T-helper 9 cell (primary cell): ENCODE data around the gene INPPL1.

Source experiments
- DNase-seq: peaks from one replicate; pipeline ENCODE4 v3.0.0-alpha.2; 2020

INPPL1 gene

DNA sequence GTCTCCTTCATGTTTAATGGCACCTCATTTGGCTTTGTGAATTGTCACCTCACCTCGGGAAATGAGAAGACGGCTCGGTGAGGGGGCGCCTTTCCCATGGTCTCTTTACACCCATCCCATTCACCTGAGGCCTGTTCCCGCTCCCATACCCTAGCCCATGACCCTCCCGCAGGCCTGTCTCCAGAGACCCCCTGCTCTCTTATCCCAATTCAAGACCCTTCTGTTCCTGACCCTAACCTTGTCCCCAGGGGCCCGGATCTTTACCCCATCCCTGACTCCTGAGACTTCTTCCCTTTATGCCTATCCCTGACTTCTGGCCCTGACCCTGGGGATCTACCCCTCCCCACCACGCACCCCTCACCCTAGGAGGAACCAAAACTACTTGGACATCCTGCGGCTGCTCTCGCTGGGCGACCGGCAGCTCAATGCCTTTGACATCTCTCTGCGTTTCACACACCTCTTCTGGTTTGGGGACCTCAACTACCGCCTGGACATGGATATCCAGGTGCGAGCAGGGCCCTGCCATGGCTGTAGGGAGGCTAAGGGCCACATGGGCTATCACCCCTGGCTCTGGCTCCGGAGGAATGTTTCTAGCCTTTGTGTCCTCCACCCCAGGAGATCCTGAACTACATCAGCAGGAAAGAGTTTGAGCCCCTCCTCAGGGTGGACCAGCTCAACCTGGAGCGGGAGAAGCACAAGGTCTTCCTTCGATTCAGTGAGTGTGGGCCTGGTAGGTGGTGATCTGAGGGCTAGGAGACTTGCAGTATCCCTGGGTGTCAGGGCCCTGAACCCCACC lies 7.9 kb downstream of the INPPL1 start:
- no peak for DNase-seq

DNA sequence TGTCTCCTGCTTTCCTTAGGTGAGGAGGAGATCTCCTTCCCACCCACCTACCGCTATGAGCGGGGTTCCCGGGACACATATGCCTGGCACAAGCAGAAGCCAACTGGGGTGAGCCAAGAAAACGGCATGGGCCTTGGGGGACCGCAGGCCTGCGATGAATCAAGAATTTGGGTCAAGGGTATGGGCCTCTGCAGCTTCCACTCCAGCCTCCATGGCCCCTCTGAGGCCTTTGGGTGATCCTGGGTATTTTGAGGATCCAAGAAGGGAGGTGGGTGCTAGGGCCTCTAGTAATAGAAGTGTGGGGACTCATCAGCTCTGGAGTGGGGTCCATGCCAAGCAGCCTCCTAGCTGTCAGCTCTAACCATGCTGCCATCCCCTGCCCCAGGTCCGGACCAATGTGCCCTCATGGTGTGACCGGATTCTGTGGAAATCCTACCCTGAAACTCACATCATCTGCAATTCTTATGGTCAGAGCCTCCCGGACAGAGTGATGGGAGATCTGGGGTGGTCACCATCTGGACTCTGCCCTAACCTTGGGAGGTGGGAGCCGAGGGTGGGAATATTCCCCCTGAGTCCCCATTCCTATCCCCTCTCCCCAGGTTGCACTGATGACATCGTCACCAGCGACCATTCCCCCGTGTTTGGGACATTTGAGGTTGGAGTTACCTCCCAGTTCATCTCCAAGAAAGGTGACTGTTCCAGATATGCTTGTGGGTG lies 8.6 kb downstream of the INPPL1 start:
- DNase-seq = no peak

DNA sequence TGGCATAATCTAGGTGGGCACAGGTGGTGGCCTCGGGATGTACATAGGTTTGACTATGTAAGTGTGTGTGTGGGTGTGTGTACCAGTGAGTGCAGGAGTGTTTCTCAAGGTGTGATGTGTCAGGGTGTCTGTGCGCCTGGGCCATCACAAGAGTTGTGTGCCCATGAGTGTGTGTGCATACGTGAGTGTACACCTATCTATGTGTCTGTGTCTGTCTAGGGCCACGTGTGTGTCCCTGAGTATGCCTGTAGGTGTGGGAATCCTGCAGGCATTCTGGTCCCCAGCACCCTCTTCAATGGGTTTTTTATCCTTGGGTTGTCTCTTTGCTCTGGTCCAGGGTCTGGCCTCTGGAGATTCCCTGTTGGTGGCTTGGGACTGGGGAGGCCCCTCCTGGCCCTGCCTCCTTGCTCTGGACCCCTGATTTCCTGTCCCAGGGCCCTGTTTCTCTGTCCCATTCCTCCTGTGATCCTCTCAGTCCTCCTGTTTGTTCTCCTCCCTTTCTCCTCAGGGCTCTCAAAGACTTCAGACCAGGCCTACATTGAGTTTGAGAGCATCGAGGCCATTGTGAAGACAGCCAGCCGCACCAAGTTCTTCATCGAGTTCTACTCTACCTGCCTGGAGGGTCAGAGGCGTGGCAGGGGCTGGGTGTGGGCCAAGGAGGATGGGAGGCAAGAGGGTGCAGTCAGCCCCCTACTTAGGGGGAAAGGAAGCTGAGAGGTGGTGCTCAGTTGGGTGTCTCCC lies 9.4 kb downstream of the INPPL1 start:
- DNase-seq = no peak

DNA sequence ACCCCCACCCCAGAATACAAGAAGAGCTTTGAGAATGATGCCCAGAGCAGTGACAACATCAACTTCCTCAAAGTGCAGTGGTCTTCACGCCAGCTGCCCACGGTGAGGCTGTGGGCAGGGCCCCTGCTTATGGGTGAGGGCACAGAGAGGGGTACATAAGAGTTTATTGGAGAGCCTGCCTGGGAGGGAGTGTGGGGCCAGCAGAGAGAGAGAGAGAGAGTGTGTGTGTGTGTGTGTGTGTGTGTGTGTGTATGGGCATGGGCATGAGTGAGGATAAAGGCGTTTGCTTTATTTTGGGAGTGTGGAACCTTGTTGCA lies 9.9 kb downstream of the INPPL1 start:
- DNase-seq = no peak

DNA sequence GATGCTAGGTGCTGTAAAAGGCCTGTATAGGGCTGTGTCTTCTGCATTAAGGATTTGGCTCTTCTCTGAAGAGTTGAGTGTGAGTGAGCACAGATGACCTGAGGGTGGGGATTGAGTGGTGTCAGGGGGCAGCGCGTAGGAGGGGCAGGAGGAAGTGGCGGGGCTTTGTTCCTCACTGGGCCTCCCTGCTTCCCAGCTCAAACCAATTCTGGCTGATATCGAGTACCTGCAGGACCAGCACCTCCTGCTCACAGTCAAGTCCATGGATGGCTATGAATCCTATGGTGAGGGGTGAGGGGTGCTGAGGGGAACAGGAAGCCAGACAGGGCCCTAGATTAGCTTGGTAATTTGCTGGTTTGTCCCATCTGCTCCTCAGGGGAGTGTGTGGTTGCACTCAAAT lies 10.4 kb downstream of the INPPL1 start:
- no peak for DNase-seq

DNA sequence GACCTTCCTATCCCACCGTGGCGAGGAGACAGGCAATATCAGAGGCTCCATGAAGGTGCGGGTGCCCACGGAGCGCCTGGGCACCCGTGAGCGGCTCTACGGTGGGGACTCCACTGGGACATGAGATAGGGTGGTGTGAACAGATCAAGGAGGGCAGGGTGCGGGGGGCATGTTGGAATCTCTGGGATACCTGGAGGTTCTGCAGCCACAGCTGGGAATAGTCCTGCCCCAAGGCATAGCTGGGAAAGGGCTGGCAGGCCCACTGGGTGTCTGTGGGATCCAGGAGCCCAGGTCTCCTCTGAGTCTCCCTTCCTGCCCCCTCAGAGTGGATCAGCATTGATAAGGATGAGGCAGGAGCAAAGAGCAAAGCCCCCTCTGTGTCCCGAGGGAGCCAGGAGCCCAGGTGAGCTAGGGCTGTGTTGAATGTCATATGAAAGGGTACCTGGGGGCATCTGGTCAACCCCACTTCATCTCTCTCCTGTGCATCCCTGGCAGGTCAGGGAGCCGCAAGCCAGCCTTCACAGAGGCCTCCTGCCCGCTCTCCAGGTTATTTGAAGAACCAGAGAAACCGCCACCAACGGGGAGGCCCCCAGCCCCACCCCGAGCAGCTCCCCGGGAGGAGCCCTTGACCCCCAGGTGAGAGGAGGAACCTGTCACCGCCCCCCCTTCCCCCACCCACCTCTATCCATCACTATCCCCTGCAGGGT lies 10.9 kb downstream of the INPPL1 start:
- DNase-seq = no peak

DNA sequence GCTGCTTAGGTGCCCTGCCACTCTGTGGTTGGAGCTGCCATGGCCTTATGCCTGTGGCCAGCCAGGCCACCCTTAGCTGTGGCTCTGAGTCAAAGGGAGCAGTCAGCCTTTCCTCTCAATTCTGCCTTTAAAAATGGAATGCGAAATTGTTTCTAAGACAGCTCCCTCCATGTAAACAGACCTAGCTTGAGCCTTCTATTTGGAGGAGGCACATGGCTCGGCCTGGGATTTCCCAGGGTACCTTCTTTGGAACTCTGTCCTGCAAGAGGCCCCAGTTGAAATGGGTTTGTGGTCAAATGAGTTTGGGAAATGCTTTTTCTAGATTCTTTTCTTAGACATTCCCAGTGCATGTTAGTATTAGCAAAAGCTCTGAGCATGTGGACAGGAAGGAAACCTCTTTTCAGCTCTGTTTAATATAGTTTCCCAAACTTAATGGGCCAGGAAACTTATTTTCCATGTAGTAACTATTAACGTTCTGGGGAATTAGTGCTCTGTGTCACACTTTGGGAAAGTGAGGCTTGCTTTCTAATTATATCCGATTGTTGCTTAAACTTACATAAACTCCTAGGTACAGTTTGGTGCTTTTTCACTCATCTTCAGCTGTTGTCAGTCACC lies 11.6 kb downstream of the INPPL1 start:
- no peak for DNase-seq

DNA sequence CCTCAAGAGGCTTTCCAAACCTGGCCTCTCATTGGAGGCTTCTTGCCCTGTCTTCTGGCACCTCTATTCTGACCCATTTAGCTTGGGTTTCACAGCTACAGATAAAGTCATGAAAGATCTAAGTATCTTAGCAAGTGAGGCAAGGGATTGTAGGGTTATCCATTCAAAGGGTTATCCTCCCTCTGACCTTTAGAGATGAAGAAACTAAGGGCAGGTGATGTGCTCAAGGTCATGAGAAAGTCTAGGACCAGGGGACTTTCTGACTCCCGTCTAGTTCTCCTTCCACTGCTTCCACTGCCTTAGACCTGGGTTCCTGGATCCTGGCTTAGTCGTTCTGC lies 12.2 kb downstream of the INPPL1 start:
- no peak for DNase-seq

DNA sequence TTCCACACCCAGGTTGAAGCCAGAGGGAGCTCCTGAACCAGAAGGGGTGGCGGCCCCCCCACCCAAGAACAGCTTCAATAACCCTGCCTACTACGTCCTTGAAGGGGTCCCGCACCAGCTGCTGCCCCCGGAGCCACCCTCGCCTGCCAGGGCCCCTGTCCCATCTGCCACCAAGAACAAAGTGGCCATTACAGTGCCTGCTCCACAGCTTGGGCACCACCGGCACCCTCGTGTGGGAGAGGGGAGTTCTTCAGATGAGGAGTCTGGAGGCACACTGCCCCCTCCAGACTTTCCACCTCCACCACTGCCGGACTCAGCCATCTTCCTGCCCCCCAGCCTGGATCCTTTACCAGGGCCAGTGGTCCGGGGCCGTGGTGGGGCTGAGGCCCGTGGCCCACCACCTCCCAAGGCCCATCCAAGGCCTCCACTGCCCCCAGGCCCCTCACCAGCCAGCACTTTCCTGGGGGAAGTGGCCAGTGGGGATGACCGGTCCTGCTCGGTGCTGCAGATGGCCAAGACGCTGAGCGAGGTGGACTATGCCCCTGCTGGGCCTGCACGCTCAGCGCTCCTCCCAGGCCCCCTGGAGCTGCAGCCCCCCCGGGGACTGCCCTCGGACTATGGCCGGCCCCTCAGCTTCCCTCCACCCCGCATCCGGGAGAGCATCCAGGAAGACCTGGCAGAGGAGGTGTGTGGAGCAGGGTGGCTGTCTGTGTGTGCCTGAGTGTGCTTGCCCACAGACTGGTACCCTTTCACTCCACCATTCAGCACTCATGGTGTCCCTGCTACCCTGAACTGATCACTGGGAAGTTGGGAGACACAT lies 12.8 kb downstream of the INPPL1 start:
- no peak for DNase-seq

DNA sequence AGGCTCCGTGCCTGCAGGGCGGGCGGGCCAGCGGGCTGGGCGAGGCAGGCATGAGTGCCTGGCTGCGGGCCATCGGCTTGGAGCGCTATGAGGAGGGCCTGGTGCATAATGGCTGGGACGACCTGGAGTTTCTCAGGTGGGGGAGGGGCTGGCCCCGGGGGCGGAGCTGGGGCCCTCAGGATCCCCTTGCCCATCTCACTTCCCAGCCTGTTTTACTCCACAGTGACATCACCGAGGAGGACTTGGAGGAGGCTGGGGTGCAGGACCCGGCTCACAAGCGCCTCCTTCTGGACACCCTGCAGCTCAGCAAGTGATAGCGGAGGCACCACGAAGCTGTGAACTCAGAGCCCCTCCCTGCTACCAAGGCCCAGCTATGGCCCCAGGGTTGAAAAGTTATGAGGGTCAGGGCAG lies 13.5 kb downstream of the INPPL1 start:
- peak; percentile 35 for DNase-seq

DNA sequence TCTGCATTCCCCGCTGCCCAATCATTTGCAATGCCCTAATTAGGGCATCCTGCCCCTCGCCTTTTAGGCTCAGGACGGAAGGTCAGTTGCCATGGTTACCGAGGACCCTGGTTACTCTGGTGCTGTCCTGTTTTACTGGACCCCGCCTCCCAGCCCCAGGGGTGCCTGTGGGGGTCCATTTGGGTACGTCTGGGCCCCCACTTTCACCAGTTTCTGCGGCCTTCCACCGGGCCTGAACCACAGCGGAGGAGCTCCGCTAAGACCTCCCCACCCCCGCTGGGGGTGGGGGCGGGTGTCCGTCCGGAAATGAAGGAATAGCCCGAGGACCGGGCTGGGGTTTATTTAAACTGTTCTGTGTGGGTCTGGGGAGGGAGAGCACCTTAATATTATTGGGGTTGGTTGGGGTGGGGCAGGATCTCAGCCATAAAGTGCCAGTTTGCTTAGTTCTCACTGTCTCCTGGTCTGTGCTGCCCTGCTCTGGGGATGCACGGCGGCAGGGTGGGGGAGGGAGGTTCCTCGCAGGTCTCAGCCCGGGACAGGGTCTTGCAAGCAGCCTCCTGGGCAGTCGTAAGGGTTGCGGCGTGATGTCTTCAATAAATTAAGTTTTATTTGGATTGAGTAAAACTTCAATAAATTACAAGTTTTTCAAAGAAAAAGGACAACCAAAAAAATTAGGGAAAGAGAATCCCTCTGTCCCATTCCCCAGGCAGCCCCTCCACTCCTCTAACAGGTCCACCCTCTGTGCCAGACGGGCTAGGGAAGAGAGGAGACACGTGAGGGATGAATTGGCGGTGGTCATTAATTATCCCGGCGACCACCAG lies 14.1 kb downstream of the INPPL1 start:
- DNase-seq = no peak

DNA sequence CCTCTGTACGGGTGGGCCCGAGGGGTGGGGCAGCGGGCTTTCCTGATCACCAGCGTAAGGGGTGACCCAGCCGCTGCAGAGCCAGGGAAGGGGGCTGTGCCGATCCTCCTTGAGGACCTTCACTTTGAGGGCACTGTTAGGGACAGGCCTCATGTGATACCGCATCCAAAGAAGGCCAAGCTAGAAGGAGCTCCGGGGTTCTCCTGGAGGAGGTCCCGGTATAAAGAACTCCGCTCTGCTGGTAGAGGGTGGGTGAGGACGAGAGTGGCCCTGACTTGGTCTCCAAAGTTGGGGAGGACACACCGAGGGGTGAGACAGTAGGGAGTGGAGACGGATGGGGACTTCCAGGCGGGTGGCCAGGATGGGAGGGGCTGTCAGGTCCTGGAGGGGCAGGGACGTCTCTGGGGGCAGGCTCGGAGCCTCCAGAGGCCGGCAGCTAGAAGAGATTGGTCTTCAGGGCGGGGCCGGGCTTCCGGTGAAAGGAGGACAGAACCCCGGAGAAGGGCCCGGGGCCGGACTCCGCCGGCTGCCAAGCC lies 14.8 kb downstream of the INPPL1 start:
- no peak for DNase-seq

DNA sequence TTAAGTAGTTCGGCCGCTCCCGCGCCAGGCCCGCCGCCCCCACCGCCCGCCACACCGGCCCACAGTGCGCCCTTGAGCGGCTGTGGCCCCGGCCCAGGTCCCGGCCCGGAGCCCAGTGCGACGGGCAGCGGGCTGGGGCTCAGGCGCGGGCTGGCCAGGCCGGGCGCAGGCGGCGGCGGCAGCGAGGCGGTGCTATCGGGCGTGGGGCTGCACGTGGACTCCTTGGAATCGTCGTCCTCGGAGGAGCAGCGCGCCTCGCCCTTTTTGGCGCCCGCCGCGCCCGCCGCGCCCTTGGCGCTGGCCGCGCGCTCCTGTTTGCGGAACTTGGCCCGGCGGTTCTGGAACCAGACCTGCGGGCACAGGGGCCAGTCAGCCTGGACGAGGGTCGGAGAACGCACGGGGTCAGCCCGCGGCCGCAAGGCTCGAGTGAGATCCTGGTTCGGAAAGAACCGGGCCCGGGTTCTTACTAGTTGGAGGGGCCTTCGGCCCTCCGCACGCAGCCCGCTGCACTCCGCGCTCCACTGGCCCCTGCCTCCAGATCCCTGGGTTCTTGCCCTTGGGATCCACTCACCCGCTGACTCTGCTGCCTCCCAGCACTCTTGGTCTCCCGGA lies 15.4 kb downstream of the INPPL1 start:
- DNase-seq = no peak

DNA sequence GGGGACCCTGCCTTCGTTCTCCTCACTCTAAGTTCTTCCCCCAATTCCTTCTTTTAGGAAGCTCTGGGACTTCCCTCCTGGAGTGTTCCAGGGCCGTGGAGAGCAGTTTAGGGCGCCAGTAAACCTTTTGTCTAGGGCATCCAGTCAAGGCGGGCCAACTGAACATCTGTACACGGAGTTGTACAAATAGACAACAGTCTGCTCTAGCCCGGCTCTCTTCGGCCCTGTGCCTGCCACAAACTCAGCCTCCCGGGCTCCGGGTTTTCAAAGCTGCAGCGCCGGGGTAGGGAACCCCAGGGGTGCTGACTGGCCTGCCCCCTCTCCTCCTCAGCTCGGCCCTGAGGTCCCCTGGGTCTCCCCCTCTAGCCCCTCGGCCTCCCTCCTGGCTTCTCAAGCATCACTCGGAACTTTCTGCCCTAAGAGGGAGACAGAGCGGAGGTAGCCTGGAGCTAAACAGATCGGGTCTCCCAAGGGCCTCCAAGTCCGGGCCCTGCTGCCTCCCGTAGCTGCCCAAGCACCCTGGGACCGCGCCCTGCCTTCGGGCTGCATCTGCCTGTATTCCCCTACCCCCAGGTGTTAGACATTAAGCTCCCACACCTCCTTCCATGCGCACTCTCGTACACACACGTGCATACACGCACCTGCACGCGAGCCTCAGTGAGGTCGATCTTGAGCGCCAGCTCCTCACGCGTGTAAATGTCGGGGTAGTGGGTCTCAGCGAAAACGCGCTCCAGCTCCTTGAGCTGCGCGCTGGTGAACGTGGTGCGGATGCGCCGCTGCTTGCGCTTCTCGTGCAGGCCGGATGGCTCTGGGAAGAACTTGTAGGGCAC lies 16.1 kb downstream of the INPPL1 start:
- DNase-seq = no peak

DNA sequence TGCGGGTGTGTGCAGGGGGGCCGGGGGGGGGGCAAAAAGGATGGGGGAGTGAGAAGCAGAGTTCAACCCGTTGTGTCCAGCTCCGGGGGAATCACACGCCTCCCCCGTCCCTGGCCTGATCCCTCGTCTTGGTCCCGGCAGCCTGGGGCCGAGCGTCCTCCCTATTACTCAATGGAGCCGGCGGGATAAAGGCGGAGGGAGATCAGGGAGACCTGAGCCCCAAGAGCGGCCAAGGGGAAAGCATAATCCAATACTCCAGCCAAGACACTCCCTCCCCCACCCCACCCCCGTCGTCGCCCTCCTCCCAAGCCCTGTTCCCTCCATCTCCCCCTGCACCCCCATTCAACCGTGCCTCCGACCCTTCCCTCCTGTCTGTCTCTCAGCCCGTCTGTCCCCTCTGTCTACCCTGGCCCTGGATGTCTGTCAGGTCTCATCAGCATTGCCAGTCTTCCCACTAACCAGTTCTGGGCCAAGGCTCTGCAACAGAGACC lies 16.8 kb downstream of the INPPL1 start:
- DNase-seq = no peak

DNA sequence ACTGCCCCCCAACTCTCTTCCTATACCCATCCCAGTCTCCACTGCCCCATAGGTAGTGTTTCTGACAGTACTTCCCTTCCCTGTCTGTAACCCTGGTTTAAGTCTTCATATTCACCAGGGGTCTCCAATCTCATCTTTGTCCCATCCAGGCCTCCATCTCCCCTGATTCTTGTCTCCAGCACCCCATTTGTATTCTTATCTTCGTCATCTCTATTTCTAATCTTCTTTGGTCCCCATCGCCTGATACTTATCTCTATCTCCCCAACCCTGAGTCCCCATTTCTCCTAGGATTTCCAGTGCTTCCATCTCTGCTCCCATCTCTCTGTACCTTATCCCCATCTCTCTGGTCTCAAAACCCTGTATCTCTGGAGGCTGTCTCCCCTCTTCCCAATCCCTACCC lies 17.6 kb downstream of the INPPL1 start:
- no peak for DNase-seq

DNA sequence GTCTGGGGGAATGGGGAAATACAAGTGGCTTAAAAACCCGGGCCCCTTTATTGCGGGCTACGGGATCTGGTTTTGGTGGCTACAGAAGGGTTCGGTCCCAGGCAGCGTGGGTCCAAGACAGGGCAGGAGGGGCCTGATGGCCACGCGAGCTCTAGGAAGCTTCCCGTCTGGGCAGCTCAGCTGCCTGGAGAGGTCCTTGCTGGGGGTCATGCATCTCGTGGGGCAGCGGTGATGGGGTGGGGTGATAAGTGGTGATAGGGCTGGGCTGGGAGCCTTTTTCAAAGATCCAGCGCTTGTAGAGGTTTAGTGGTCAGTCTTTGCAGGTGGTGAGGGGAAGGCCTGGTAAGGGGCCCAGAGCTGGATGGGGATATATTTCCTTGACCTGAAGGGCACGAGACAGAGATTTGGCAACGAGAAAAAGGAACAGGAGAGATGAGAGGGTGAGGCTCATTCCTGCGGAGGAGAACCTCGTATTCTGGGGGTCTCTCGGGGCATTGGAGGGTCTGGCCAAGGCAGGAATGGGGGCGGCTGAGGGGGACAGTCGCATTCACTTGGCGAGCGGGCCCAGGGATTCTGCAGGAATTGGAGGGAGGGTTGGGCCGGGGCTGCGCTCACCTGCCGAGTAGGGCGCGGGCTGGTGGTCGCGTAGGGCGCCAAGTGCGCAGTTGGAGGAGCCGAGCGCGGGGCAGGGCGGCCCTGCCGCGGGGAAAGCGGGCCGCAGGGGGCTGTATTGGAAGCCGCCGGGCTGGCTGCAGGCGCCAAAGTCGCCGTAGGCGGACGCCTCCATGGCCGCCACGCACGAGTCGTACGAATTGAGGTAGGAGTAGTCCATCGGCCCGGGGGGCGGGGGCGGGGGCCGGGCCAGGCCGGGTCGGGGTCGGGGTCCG lies 18.8 kb downstream of the INPPL1 start:
- DNase-seq = no peak

DNA sequence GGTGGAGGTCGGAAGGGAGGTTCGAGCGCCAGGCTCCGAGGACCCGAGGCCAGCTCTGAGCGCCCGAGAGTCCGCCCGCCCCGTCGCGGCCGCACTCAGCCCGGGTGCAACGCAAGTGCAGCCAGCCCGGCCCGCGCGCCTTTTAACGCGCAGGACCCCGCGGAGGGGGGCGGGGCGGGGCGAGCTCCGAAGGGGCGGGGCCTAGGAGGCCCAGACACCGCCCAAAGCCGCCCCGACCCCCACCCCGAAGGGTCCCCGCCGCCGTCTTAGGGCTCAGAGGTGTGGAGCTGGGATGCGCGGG lies 19.4 kb downstream of the INPPL1 start, which contains the start of gene PHOX2A:
TSS of gene PHOX2A (minus strand) at position 117 of the 301 bp plus-strand sequence. CDS start 172 bp downstream, outside the sequence.
- DNase-seq = no peak
